ES-I3 (cell line): ENCODE results near the gene PLBD2.

Experiments used
- H3K36me3 ChIP-seq: 2 replicates; pipeline ENCODE4 v1.6.1; 2013; ENCODE audit warnings: mild to moderate bottlenecking, low read length, control low read depth, moderate library complexity; ENCODE audit not compliant: insufficient read depth
- H3K4me1 ChIP-seq: 2 replicates; pipeline ENCODE4 v1.6.1; 2013; ENCODE audit warnings: mild to moderate bottlenecking, control low read depth, low read length; ENCODE audit not compliant: insufficient read depth
- H3K9ac ChIP-seq: 2 replicates; pipeline ENCODE4 v1.6.1; 2013; ENCODE audit warnings: low read depth, mild to moderate bottlenecking, low read length, moderate library complexity
- H3K9me3 ChIP-seq: 2 replicates; pipeline ENCODE4 v1.6.1; 2013; ENCODE audit warnings: mild to moderate bottlenecking, low read length, moderate library complexity; ENCODE audit not compliant: control insufficient read depth, insufficient read depth

PLBD2 gene

GRCh38 chr12:113329022-113329790 lies 29.2 kb upstream of the PLBD2 start:
- no peaks in the 10 kb centered on the region for H3K36me3 ChIP-seq
- H3K9ac ChIP-seq: no peak overlapping the region
- H3K4me1 ChIP-seq: peaks cover 4% of the 10 kb centered on the region; the same call in 1 of the 2 replicates
- H3K9me3 ChIP-seq: no peaks in the 10 kb centered on the region

GRCh38 chr12:113329791-113330417 lies 28.5 kb upstream of the PLBD2 start:
- Histone ChIP-seq H3K36me3 (no peaks in the 10 kb centered on the region), H3K9me3 (no peaks in the 10 kb centered on the region), H3K9ac (no peak overlapping the region), H3K4me1 (peaks cover 4% of the 10 kb centered on the region; the same call in 1 of the 2 replicates)

GRCh38 chr12:113330505-113330904 lies 27.9 kb upstream of the PLBD2 start:
- H3K4me1 ChIP-seq: peaks cover 4% of the 10 kb centered on the region; the same call in 1 of the 2 replicates
- no peak overlapping the region for H3K9ac ChIP-seq
- H3K36me3 ChIP-seq: no peaks in the 10 kb centered on the region
- H3K9me3 ChIP-seq: no peaks in the 10 kb centered on the region

GRCh38 chr12:113332688-113333417 lies 25.5 kb upstream of the PLBD2 start:
- H3K4me1 ChIP-seq: no peaks in the 10 kb centered on the region
- H3K36me3 ChIP-seq: no peaks in the 10 kb centered on the region
- H3K9me3 ChIP-seq: no peaks in the 10 kb centered on the region
- no peak overlapping the region for H3K9ac ChIP-seq

- no peak overlapping the region for H3K9ac ChIP-seq
- no peaks in the 10 kb centered on the region for H3K9me3 ChIP-seq
- H3K4me1 ChIP-seq: no peaks in the 10 kb centered on the region
- no peaks in the 10 kb centered on the region for H3K36me3 ChIP-seq
Measured at GRCh38 chr12:113333418-113333750, 25.0 kb upstream of the PLBD2 start.

GRCh38 chr12:113333877-113334785 lies 24.3 kb upstream of the PLBD2 start:
- H3K36me3 ChIP-seq: no peaks in the 10 kb centered on the region
- peak overlapping the region; percentile 88 for H3K9ac ChIP-seq
- H3K9me3 ChIP-seq: no peaks in the 10 kb centered on the region
- no peaks in the 10 kb centered on the region for H3K4me1 ChIP-seq

- Histone ChIP-seq H3K36me3 (no peaks in the 10 kb centered on the region), H3K9ac (peak within 1 kb of the TSS; percentile 88)
Measured at GRCh38 chr12:113334786-113335539, 23.4 kb upstream of the PLBD2 start, which contains the start of gene SLC8B1. Gene SLC8B1, minus strand, starts transcription at chr12:113335109. Its CDS starts 2,231 bp downstream, at chr12:113332878.

GRCh38 chr12:113339540-113339939 lies 18.8 kb upstream of the PLBD2 start:
- H3K4me1 ChIP-seq: no peaks in the 10 kb centered on the region
- H3K9me3 ChIP-seq: no peaks in the 10 kb centered on the region
- no peak overlapping the region for H3K9ac ChIP-seq
- no peaks in the 10 kb centered on the region for H3K36me3 ChIP-seq

More at GRCh38 chr12:113334786-113335539, 23.4 kb upstream of the PLBD2 start, which contains the start of gene SLC8B1:
- H3K4me1 ChIP-seq: no peaks in the 10 kb centered on the region
- H3K9me3 ChIP-seq: no peaks in the 10 kb centered on the region

- Histone ChIP-seq H3K4me1 (no peaks in the 10 kb centered on the region), H3K9me3 (no peaks in the 10 kb centered on the region), H3K9ac (no peak overlapping the region), H3K36me3 (no peaks in the 10 kb centered on the region)
Measured at GRCh38 chr12:113340061-113340460, 18.3 kb upstream of the PLBD2 start.

- Histone ChIP-seq H3K36me3 (no peaks in the 10 kb centered on the region), H3K4me1 (no peaks in the 10 kb centered on the region), H3K9ac (no peak overlapping the region), H3K9me3 (no peaks in the 10 kb centered on the region)
Measured at GRCh38 chr12:113341535-113341934, 16.9 kb upstream of the PLBD2 start.

GRCh38 chr12:113345318-113345717 lies 13.1 kb upstream of the PLBD2 start:
- no peaks in the 10 kb centered on the region; the same call in 1 of the 2 replicates for H3K4me1 ChIP-seq
- no peaks in the 10 kb centered on the region for H3K9me3 ChIP-seq
- H3K36me3 ChIP-seq: no peaks in the 10 kb centered on the region
- H3K9ac ChIP-seq: no peak overlapping the region

- H3K36me3 ChIP-seq: no peaks in the 10 kb centered on the region
- H3K9ac ChIP-seq: no peak overlapping the region
- no peaks in the 10 kb centered on the region for H3K9me3 ChIP-seq
- no peaks in the 10 kb centered on the region; the same call in 1 of the 2 replicates for H3K4me1 ChIP-seq
Measured at GRCh38 chr12:113346353-113346752, 12.0 kb upstream of the PLBD2 start.

GRCh38 chr12:113347107-113347506 lies 11.3 kb upstream of the PLBD2 start:
- Histone ChIP-seq H3K36me3 (no peaks in the 10 kb centered on the region), H3K9ac (no peak overlapping the region), H3K4me1 (no peaks in the 10 kb centered on the region; the same call in 1 of the 2 replicates), H3K9me3 (no peaks in the 10 kb centered on the region)
